CD8-positive, alpha-beta memory T cell (primary cell): Measurements from ENCODE around the gene PC. TPM values are rescaled to one million over a fixed set of nuclear protein-coding genes. Genes with fewer than 3 reads are reported as not detected.

ENCODE experiments used
- CTCF ChIA-PET: fragments of 350-600 bp; sonication (Branson Sonifier 250); formaldehyde crosslinking; loops from one replicate; lab custom pipeline; 2021; ENCODE audit warnings: antibody characterized with exemption; lab: Charles Lee
- POLR2A ChIA-PET: fragments of 350-600 bp; sonication (Branson Sonifier 250); formaldehyde crosslinking; loops from one replicate; lab custom pipeline; 2021; ENCODE audit warnings: antibody characterized with exemption; lab: Charles Lee
- DNase-seq, 5 donors: peaks; one replicate each; pipeline versions ENCODE4 v3.0.0 to v3.0.0-alpha.2; 2020 to 2022; ENCODE audit warnings: mixed read lengths in 1 of 5
- H3K27ac ChIP-seq: one replicate; pipeline ENCODE4 v1.7.0; 2013; ENCODE audit warnings: low read depth, mild to moderate bottlenecking, low read length, moderate library complexity
- H3K27me3 ChIP-seq: 2 replicates; pipeline ENCODE4 v1.7.0; 2013; ENCODE audit warnings: low read length, mild to moderate bottlenecking; ENCODE audit not compliant: insufficient read depth, poor library complexity, severe bottlenecking
- H3K36me3 ChIP-seq: 2 replicates; pipeline ENCODE4 v1.7.0; 2013; ENCODE audit warnings: mild to moderate bottlenecking, low read length, moderate library complexity; ENCODE audit not compliant: insufficient read depth
- H3K4me1 ChIP-seq: 2 replicates; pipeline ENCODE4 v1.7.0; 2013; ENCODE audit warnings: mild to moderate bottlenecking, low read length, moderate library complexity; ENCODE audit not compliant: insufficient read depth
- H3K4me3 ChIP-seq: 2 replicates; pipeline ENCODE4 v1.7.0; 2013; ENCODE audit warnings: mild to moderate bottlenecking, low read length
- H3K9me3 ChIP-seq: 2 replicates; pipeline ENCODE4 v1.7.0; 2013; ENCODE audit warnings: mild to moderate bottlenecking, low read length
- H3K27ac Mint-ChIP-seq, 8 donors: one replicate each; pipeline ENCODE4 v1.8.0; 2020 to 2021; ENCODE audit warnings: mixed read lengths in 8 of 8, mild to moderate bottlenecking in 6 of 8, inconsistent platforms in 3 of 8, moderate library complexity in 3 of 8
- H3K27me3 Mint-ChIP-seq, 2 donors: one replicate each; pipeline ENCODE4 v1.8.0; 2020 to 2021; ENCODE audit warnings: mixed read lengths in 2 of 2, mild to moderate bottlenecking in 1 of 2, moderate library complexity in 1 of 2
- H3K36me3 Mint-ChIP-seq, 3 donors: one replicate each; pipeline ENCODE4 v1.8.0; 2020 to 2021; ENCODE audit warnings: mixed read lengths in 3 of 3, inconsistent platforms in 1 of 3, mild to moderate bottlenecking in 1 of 3
- H3K4me1 Mint-ChIP-seq, 3 donors: one replicate each; pipeline ENCODE4 v1.8.0; 2020 to 2021; ENCODE audit warnings: mixed read lengths in 3 of 3, inconsistent platforms in 1 of 3, mild to moderate bottlenecking in 1 of 3
- H3K4me3 Mint-ChIP-seq, 7 donors: one replicate each; pipeline ENCODE4 v1.8.0; 2020 to 2021; ENCODE audit warnings: mixed read lengths in 7 of 7, mild to moderate bottlenecking in 6 of 7, moderate library complexity in 4 of 7, inconsistent platforms in 2 of 7
- H3K9me3 Mint-ChIP-seq, 5 donors: one replicate each; pipeline ENCODE4 v1.8.0; 2020 to 2022; ENCODE audit warnings: mixed read lengths in 5 of 5, mild to moderate bottlenecking in 3 of 5, moderate library complexity in 2 of 5, inconsistent platforms in 1 of 5
- polyA plus RNA-seq: library from polyadenylated mRNA; unstranded; fragments of 300-500 nt; fragmentation: Illumina TruSeq; gene quantifications from one replicate; pipeline ENCODE4 v1.2.3, GENCODE V29; 2021
- total RNA-seq, 2 experiments: library from RNA; stranded (reverse); gene quantifications; one replicate each; pipeline ENCODE4 v1.2.3, GENCODE V29; 2021

PC gene
- total and polyA plus RNA-seq, 3 experiments from 2014 or later, result 6.6 to 9.6 (median 8.9) TPM

GRCh38 chr11:66849501-66850234, 108.5 kb downstream of the PC start:
- Mint-ChIP-seq H3K4me1 (peaks cover 0 to 8% (median 6%) of the 10 kb centered on the region in 3 donors), H3K27me3 (peaks cover 0 to 1% of the 10 kb centered on the region in 2 donors), H3K27ac (no peak overlapping the region), H3K36me3 (peaks cover 0 to 30% (median 0%) of the 10 kb centered on the region in 3 donors), H3K9me3 (no peaks in the 10 kb centered on the region), H3K4me3 (no peak overlapping the region)
- no peak overlapping the region for H3K27ac ChIP-seq
- H3K27me3 ChIP-seq, result no peaks in the 10 kb centered on the region
- peak in 1 of 5 donors; percentile 40 for DNase-seq
- H3K9me3 ChIP-seq, result no peaks in the 10 kb centered on the region
- H3K36me3 ChIP-seq, result peaks cover 6% of the 10 kb centered on the region
- H3K4me1 ChIP-seq, result no peaks in the 10 kb centered on the region
- H3K4me3 ChIP-seq, result no peak overlapping the region
- ChIA-PET POLR2A (no interaction called here), CTCF (no interaction called here)

- peaks cover 6% of the 10 kb centered on the region for H3K36me3 ChIP-seq
- peak in 1 of 5 donors; percentile 43 for DNase-seq
- peaks cover 7% of the 10 kb centered on the region for H3K4me1 ChIP-seq
- H3K27ac ChIP-seq, result no peak overlapping the region
- ChIA-PET POLR2A (no interaction called here), CTCF (no interaction called here)
- H3K9me3 ChIP-seq, result no peaks in the 10 kb centered on the region
- Mint-ChIP-seq H3K27ac (peak overlapping the region in 1 of 8 donors; percentile 3), H3K27me3 (peaks cover 0 to 2% of the 10 kb centered on the region in 2 donors), H3K4me1 (peaks cover 7 to 16% (median 13%) of the 10 kb centered on the region in 3 donors), H3K36me3 (peaks cover 0 to 35% (median 0%) of the 10 kb centered on the region in 3 donors), H3K4me3 (peak overlapping the region in 1 of 7 donors; percentile 16), H3K9me3 (no peaks in the 10 kb centered on the region)
- no peaks in the 10 kb centered on the region for H3K27me3 ChIP-seq
- H3K4me3 ChIP-seq, result no peak overlapping the region
Observed at GRCh38 chr11:66848671-66849500, 109.3 kb downstream of the PC start.

GRCh38 chr11:66847461-66848232, 110.5 kb downstream of the PC start:
- ChIA-PET POLR2A (no interaction called here), CTCF (no interaction called here)
- peaks cover 9 to 19% (median 13%) of the 10 kb centered on the region in 3 donors for H3K4me1 Mint-ChIP-seq
- peaks cover 0 to 2% of the 10 kb centered on the region in 2 donors for H3K27me3 Mint-ChIP-seq
- Histone ChIP-seq H3K4me1 (peaks cover 9% of the 10 kb centered on the region), H3K27ac (no peak overlapping the region), H3K36me3 (peaks cover 6% of the 10 kb centered on the region), H3K4me3 (no peak overlapping the region), H3K27me3 (no peaks in the 10 kb centered on the region), H3K9me3 (no peaks in the 10 kb centered on the region)
- peak overlapping the region in 1 of 8 donors; percentile 50 for H3K27ac Mint-ChIP-seq
- peak in 1 of 5 donors; percentile 40 for DNase-seq
- H3K4me3 Mint-ChIP-seq, result peak overlapping the region in 1 of 7 donors; percentile 54
- no peaks in the 10 kb centered on the region for H3K9me3 Mint-ChIP-seq
- peaks cover 0 to 38% (median 0%) of the 10 kb centered on the region in 3 donors for H3K36me3 Mint-ChIP-seq

GRCh38 chr11:66846671-66847091, 111.5 kb downstream of the PC start:
- Histone ChIP-seq H3K36me3 (peaks cover 6% of the 10 kb centered on the region), H3K4me3 (no peak overlapping the region), H3K9me3 (no peaks in the 10 kb centered on the region), H3K27ac (no peak overlapping the region), H3K27me3 (no peaks in the 10 kb centered on the region), H3K4me1 (peaks cover 18% of the 10 kb centered on the region)
- Mint-ChIP-seq H3K4me1 (peaks cover 18 to 29% (median 22%) of the 10 kb centered on the region in 3 donors), H3K4me3 (peak overlapping the region in 3 of 7 donors; percentile 5 to 61 (median 25)), H3K9me3 (no peaks in the 10 kb centered on the region), H3K36me3 (peaks cover 0 to 43% (median 0%) of the 10 kb centered on the region in 3 donors), H3K27me3 (peaks cover 0 to 1% of the 10 kb centered on the region in 2 donors), H3K27ac (peak overlapping the region in 4 of 8 donors; percentile 35 to 92 (median 60))
- POLR2A ChIA-PET, result interaction anchor here (0.8 kb wide), 1 partner anchor 11 kb away, joined by 6 read pairs; no protein-coding TSS in a partner anchor
- peak in 1 of 5 donors; percentile 45 for DNase-seq
- CTCF ChIA-PET, result no interaction called here

GRCh38 chr11:66845876-66846212, 112.3 kb downstream of the PC start:
- Mint-ChIP-seq H3K4me1 (peaks cover 25 to 35% (median 27%) of the 10 kb centered on the region in 3 donors), H3K27me3 (peaks cover 0 to 1% of the 10 kb centered on the region in 2 donors), H3K36me3 (peaks cover 0 to 45% (median 0%) of the 10 kb centered on the region in 3 donors), H3K27ac (peak overlapping the region in 2 of 8 donors; percentile 26 to 54), H3K4me3 (peak overlapping the region in 3 of 7 donors; percentile 29 to 98 (median 44)), H3K9me3 (no peaks in the 10 kb centered on the region)
- no peak overlapping the region for H3K27ac ChIP-seq
- H3K4me1 ChIP-seq, result peaks cover 26% of the 10 kb centered on the region
- ChIA-PET POLR2A (interaction anchor here (0.8 to 4.6 kb wide), 2 partner anchors 9 to 10 kb away, joined by 6 to 45 read pairs; no protein-coding TSS in a partner anchor), CTCF (no interaction called here)
- DNase-seq, result peak in 1 of 5 donors; percentile 32
- no peaks in the 10 kb centered on the region for H3K9me3 ChIP-seq
- no peaks in the 10 kb centered on the region for H3K27me3 ChIP-seq
- no peak overlapping the region for H3K4me3 ChIP-seq
- peaks cover 6% of the 10 kb centered on the region for H3K36me3 ChIP-seq

- Mint-ChIP-seq H3K4me3 (peak overlapping the region; percentile 20 to 98 (median 90)), H3K27me3 (peaks cover 0 to 1% of the 10 kb centered on the region in 2 donors), H3K27ac (peak overlapping the region in 7 of 8 donors; percentile 56 to 98 (median 68)), H3K4me1 (peaks cover 31 to 40% (median 33%) of the 10 kb centered on the region in 3 donors), H3K36me3 (peaks cover 0 to 49% (median 0%) of the 10 kb centered on the region in 3 donors), H3K9me3 (no peaks in the 10 kb centered on the region)
- no peaks in the 10 kb centered on the region for H3K9me3 ChIP-seq
- peaks cover 6% of the 10 kb centered on the region for H3K36me3 ChIP-seq
- H3K4me1 ChIP-seq, result peaks cover 32% of the 10 kb centered on the region
- H3K27me3 ChIP-seq, result no peaks in the 10 kb centered on the region
- H3K4me3 ChIP-seq, result no peak overlapping the region
- CTCF ChIA-PET, result no interaction called here
- POLR2A ChIA-PET, result interaction anchor here (4.6 kb wide), 1 partner anchor 9 kb away, joined by 45 read pairs; no protein-coding TSS in a partner anchor
- H3K27ac ChIP-seq, result no peak overlapping the region
- peak in 1 of 5 donors; percentile 31 for DNase-seq
Observed at GRCh38 chr11:66845143-66845875, 112.9 kb downstream of the PC start.
